GM10248 (cell line): ENCODE data around the gene LYPD4.

Experiments
- CTCF ChIA-PET: fragments of 300-600 bp; sonication (Branson Sonifier 250); formaldehyde crosslinking; extraction: SDS; loops from one replicate; lab custom pipeline; 2021; ENCODE audit warnings: antibody characterized with exemption; lab: Yijun Ruan, JAX
- POLR2A ChIA-PET: fragments of 350-650 bp; sonication (Branson Sonifier 250); formaldehyde crosslinking; extraction: SDS; loops from one replicate; lab custom pipeline; 2020; ENCODE audit warnings: antibody characterized with exemption; lab: Yijun Ruan, JAX
- DNase-seq: peaks from one replicate; pipeline ENCODE4 v3.0.0; 2012; ENCODE audit errors: extremely low spot score
- TF ChIP-seq, protein P1 (sequence below): IDR thresholded peaks from 2 replicates; pipeline ENCODE4 v1.5.1; 2012; ENCODE audit warnings: mild to moderate bottlenecking, low read depth; ENCODE audit errors: extremely low read depth, missing control alignments, control extremely low read depth

Gene LYPD4

DNA sequence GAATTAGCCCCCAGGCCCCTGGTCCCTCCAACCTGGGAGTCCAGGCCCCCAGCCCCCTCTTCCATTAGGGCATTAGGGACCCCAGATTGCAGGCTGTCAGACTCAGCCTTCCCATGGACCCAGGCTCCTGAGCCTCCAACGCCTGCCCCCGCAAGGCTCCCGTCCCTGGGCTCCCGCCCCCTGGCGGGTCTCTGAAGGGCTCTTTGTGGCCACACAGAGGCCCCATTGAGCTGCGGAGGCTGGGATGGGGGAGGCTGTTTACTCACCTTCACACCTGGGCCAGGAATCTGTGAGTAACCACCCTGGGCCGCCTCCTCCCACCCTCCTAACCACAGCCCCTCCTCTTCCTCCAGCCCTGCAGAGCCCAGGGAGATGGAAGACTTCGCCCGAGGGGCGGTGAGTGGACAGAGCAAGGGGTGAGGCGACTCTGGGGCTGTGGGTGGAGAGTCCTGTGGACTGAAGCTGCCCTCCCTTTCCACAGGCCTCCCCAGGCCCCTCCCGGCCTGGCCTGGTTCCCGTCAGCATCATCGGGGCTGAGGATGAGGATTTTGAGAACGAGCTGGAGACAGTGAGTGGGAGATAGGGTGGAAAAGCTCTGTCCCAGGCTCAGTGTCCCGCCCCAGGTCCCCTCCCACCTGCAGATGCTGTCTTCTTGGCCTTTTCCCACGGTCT, 43.4 kb upstream of the LYPD4 start:
- DNase-seq = peak; percentile 75
- ChIA-PET CTCF (interaction anchor here (1.1 to 8.2 kb wide), 9 partner anchors 13 to 64 kb away, joined by 3 to 60 read pairs (median 4); no protein-coding TSS in a partner anchor), POLR2A (interaction anchor here (0.6 to 1.7 kb wide), 4 partner anchors 12 to 57 kb away, joined by 3 to 4 read pairs (median 3); no protein-coding TSS in a partner anchor)
- TF ChIP-seq, protein P1, sequence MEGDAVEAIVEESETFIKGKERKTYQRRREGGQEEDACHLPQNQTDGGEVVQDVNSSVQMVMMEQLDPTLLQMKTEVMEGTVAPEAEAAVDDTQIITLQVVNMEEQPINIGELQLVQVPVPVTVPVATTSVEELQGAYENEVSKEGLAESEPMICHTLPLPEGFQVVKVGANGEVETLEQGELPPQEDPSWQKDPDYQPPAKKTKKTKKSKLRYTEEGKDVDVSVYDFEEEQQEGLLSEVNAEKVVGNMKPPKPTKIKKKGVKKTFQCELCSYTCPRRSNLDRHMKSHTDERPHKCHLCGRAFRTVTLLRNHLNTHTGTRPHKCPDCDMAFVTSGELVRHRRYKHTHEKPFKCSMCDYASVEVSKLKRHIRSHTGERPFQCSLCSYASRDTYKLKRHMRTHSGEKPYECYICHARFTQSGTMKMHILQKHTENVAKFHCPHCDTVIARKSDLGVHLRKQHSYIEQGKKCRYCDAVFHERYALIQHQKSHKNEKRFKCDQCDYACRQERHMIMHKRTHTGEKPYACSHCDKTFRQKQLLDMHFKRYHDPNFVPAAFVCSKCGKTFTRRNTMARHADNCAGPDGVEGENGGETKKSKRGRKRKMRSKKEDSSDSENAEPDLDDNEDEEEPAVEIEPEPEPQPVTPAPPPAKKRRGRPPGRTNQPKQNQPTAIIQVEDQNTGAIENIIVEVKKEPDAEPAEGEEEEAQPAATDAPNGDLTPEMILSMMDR = peak; percentile 62

DNA sequence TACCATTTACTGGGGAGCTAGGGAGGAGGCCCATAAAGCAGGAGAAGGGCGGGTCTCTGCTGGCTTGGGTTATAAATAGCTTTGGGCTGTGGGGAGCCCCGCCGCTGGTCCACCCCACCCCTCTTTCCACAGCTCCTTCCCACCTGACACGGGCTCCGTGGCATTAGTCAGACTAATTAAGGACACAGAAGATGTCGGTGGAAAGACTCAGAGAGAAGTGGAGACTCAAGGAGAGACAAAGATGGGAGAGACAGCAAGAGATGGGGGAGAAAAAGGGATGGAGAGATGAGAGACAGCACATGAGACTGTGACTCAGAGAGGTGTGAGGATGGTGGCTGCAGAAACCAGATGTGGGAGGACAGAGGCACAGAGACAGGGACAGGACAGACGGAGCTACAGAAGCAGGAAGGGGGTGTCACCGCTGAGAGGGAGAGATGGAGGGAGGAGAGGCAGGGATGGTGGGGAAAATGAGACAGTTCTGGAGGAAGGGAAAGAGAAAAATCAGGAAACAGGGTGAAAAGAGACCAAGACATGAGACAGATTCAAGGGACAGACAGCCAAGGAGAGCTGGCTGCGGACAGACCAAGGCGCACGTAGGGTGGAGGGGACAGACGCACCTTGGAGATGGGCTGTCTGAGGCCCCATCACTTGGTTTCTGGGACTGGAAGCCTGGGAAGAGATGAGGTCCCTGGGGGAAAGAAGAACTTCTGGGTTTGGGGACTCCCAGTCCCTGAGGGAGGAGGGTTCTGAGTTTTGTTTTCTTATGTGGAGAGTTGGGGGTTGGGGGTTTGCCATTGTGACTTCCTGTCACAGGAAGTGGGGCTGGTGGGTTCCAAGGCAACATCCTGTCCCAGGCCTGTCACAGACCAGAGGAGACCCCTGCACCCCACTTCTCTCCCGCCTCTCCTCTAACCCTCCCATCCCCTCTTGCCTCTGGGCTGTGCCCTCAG, 42.6 kb upstream of the LYPD4 start:
- ChIA-PET POLR2A (interaction anchor here (0.6 to 1.7 kb wide), 9 partner anchors 12 to 58 kb away, joined by 3 to 7 read pairs (median 4); partner anchors contain the start of genes ERFL and RPS19), CTCF (interaction anchor here (0.7 to 8.2 kb wide), 10 partner anchors 9 to 65 kb away, joined by 3 to 60 read pairs (median 4); no protein-coding TSS in a partner anchor)
- DNase-seq = peak; percentile 62
- TF ChIP-seq, protein P1 = no peak

DNA sequence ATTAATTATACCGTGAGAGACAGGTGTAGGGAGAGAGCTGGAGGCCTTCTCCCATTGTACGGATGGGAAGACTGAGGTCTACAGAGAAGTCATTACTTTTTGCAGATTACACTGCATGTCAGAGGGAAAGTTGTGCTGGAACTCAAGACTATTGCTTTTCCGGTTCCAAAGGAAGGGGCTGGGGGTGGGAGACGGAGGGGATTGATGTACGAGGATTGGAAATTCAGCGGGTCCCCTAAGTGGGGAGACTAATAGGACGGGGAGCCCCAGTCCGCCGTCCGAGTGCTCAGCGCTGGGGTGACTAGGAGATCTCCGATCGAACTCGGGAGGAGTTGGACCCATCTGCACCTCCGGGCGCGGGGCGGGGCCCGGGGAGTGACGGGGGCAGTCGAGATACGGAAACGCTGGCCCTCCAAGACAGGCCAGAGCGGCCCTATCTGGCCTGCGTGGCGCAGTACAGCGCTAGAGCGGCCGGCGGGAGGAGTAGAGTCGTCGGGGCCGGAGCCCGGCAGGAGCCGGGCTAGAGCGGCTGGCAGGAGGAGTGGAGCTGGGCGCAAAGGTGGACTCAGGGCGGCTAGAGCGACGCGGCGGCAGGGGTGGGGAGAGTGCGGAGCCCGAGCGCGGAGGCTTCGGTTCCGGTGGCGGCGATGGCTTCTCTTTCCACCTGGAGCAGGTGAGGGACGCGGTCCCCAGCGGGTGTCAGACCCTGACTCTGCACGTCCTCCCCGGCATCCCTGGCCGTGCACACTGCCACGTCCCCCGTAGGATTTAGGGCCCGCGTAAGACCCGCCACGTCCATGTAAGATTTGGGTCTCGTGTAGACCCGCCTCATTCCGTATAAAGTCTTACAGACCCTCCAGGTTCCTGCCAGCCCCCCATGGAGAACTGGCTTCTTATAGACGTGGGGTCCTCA, 39.6 kb upstream of the LYPD4 start:
- TF ChIP-seq, protein P1 = peak; percentile 8
- DNase-seq = peak; percentile 93
- ChIA-PET POLR2A (interaction anchor here (0.6 to 1.2 kb wide), 5 partner anchors 11 to 60 kb away, joined by 3 to 4 read pairs (median 4); no protein-coding TSS in a partner anchor), CTCF (interaction anchor here (1.0 to 8.2 kb wide), 6 partner anchors 11 to 74 kb away, joined by 3 to 60 read pairs (median 4); partner anchors contain the start of gene RPS19)

DNA sequence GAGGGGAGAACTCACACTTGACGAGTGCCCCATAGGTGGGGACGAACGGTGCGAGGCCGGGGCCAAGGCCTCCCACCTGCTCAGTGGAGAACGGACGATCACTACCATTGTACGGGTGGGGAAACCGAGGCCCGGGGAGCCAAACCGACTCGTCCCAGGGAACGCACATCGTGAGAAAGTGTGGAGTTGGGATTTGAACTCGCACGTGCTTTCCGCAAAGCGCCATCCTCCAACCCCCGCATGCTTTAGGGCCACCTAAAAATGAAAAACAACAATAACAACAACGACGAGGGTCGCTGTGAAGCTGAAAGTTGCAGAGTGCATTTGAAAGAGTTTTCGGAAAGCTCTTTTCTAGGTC, 39.0 kb upstream of the LYPD4 start:
- ChIA-PET CTCF (interaction anchor here (1.2 to 8.2 kb wide), 5 partner anchors 10 to 68 kb away, joined by 3 to 60 read pairs (median 4); partner anchors contain the start of gene RPS19), POLR2A (interaction anchor here (1.2 kb wide), 1 partner anchor 13 kb away, joined by 3 read pairs; no protein-coding TSS in a partner anchor)
- TF ChIP-seq, protein P1 = no peak
- DNase-seq = no peak

DNA sequence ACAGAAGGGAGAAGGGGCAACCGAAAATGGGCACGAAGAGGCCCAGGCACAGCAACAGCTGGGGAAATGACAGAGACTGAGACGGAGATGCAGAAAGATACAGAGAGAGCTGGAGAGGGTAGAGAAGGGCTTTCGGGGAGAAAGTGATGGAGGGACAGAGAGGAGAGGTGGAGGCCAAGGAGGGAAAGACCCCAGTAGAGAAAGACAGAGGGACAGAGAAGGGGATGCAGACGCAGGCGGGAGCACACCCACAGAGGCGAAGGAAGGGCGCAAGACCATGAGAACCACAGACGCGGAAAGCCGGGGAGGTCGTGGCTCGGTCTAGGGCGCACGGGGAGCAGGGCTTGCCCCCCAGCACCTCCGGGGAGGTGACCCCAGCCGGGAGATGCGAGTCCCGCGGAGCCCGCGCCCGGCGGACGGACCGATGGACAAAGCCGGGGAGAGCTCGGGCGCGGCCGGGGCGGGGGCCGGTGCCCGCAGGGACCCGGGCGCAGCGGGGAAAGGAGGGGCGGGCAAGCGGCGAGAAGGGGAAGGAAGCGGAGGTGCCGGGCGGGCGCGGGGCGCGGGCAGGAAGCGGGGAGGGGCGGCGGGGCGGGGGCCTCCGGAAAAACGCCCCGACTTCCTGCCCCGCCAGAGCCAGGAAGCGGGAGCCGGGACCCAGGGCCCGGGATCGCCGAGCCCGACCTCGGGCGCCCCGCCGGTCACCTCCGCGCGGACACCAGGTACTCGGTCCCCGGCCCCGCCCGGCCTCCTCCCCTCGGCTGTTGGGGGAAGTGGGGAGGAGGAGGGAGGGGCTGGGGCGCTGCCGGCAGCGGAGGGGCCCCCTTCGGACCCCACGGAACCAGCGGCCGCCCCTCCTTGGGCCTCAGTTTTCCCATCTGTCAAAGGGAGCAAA, 38.3 kb upstream of the LYPD4 start, which contains the start of gene ARHGEF1:
Gene ARHGEF1 (plus strand): TSS at position 617 of the 895 bp plus-strand sequence. CDS start 4,899 bp downstream, outside the sequence.
- CTCF ChIA-PET = interaction anchor here (1.0 to 8.2 kb wide), 6 partner anchors 9 to 69 kb away, joined by 3 to 60 read pairs (median 4); partner anchors contain the start of gene RPS19
- TF ChIP-seq, protein P1 = no peak

More for the DNA sequence above, 38.3 kb upstream of the LYPD4 start, which contains the start of gene ARHGEF1:
- POLR2A ChIA-PET = no interaction called here
- peak; percentile 61 for DNase-seq
